ENCODE data around the gene LHB. TPM values are rescaled to one million over a fixed set of nuclear protein-coding genes. Genes with fewer than 3 reads are reported as not detected.

Gene LHB
- total RNA-seq, 1 donor from 2014 or later: 0.48 TPM

- Histone ChIP-seq H3K4me1 (ENCODE audit: insufficient read depth, low read length) (peaks cover 13% of the 10 kb centered on the region), H3K4me2 (ENCODE audit: low read length) (no peak overlapping the region), H3K9ac (ENCODE audit: low read length) (peak overlapping the region; percentile 21), H3K27ac (ENCODE audit: low read depth, low read length) (no peak overlapping the region), H3K9me3 (ENCODE audit: insufficient read depth, low read depth, low read length) (no peaks in the 10 kb centered on the region), H4K20me1 (ENCODE audit: insufficient read depth, low read length) (peaks cover 45% of the 10 kb centered on the region), H2AFZ (ENCODE audit: low read depth, low read length) (no peak overlapping the region), H3K79me2 (ENCODE audit: insufficient read depth, low read length) (peaks cover 12% of the 10 kb centered on the region), H3K4me3 (ENCODE audit: insufficient read depth, low read depth, low read length) (no peak overlapping the region), H3K36me3 (ENCODE audit: insufficient read depth, low read length) (peaks cover 15% of the 10 kb centered on the region), H3K27me3 (ENCODE audit: insufficient read depth, low read length) (no peaks in the 10 kb centered on the region)
- H3K4me1 Mint-ChIP-seq (ENCODE audit: low read depth, unreplicated experiment): peaks cover 13% of the 10 kb centered on the region
- FAIRE-seq (no peak), DNase-seq (ENCODE audit: low read depth) (no peak)
- H3K4me3 Mint-ChIP-seq (ENCODE audit: unreplicated experiment): no peak overlapping the region
- no peaks in the 10 kb centered on the region for H3K27me3 Mint-ChIP-seq (ENCODE audit: low read depth, unreplicated experiment)
- H3K9me3 Mint-ChIP-seq (ENCODE audit: unreplicated experiment): no peaks in the 10 kb centered on the region
- no peak overlapping the region for H3K27ac Mint-ChIP-seq (ENCODE audit: unreplicated experiment)
- H3K36me3 Mint-ChIP-seq (ENCODE audit: low read depth, unreplicated experiment): peaks cover 35% of the 10 kb centered on the region
- TF ChIP-seq EZH2 (IDR thresholded peaks at IDR 0.05; ENCODE audit: insufficient read depth, low read length): no peak
- TF ChIP-seq CTCF (IDR thresholded peaks at IDR 0.05; ENCODE audit: insufficient read depth, low read depth, low read length): peak; percentile 93
Measured at GRCh38 chr19:48970923-48971395, 45.9 kb downstream of the LHB start.

GRCh38 chr19:48970139-48970766, 46.6 kb downstream of the LHB start:
- H3K27me3 ChIP-seq (ENCODE audit: insufficient read depth, low read length): no peaks in the 10 kb centered on the region
- FAIRE-seq: no peak
- peaks cover 52% of the 10 kb centered on the region for H4K20me1 ChIP-seq (ENCODE audit: insufficient read depth, low read length)
- no peak overlapping the region for H2AFZ ChIP-seq (ENCODE audit: low read depth, low read length)
- Mint-ChIP-seq H3K27me3 (ENCODE audit: low read depth, unreplicated experiment) (no peaks in the 10 kb centered on the region), H3K4me1 (ENCODE audit: low read depth, unreplicated experiment) (peaks cover 13% of the 10 kb centered on the region), H3K9me3 (ENCODE audit: unreplicated experiment) (no peaks in the 10 kb centered on the region), H3K4me3 (ENCODE audit: unreplicated experiment) (no peak overlapping the region), H3K36me3 (ENCODE audit: low read depth, unreplicated experiment) (peaks cover 39% of the 10 kb centered on the region), H3K27ac (ENCODE audit: unreplicated experiment) (no peak overlapping the region)
- H3K9me3 ChIP-seq (ENCODE audit: insufficient read depth, low read depth, low read length): no peaks in the 10 kb centered on the region
- peaks cover 19% of the 10 kb centered on the region for H3K79me2 ChIP-seq (ENCODE audit: insufficient read depth, low read length)
- peak overlapping the region; percentile 21 for H3K9ac ChIP-seq (ENCODE audit: low read length)
- H3K4me1 ChIP-seq (ENCODE audit: insufficient read depth, low read length): peaks cover 14% of the 10 kb centered on the region
- H3K4me3 ChIP-seq (ENCODE audit: insufficient read depth, low read depth, low read length): no peak overlapping the region
- H3K36me3 ChIP-seq (ENCODE audit: insufficient read depth, low read length): peaks cover 15% of the 10 kb centered on the region
- TF ChIP-seq EZH2 (IDR thresholded peaks at IDR 0.05; ENCODE audit: insufficient read depth, low read length): no peak
- TF ChIP-seq CTCF (IDR thresholded peaks at IDR 0.05; ENCODE audit: insufficient read depth, low read depth, low read length): no peak
- H3K4me2 ChIP-seq (ENCODE audit: low read length): no peak overlapping the region
- DNase-seq (ENCODE audit: low read depth): no peak
- no peak overlapping the region for H3K27ac ChIP-seq (ENCODE audit: low read depth, low read length)

All from astrocyte (in vitro differentiated cells and primary cell).